ENCODE results near the gene CD160. TPM values are rescaled to one million over a fixed set of nuclear protein-coding genes. Genes with fewer than 3 reads are reported as not detected.

CD160 gene
- total and polyA plus RNA-seq, 2 of the 13 experiments (the other 11 are each of a cell fraction or from before 2014, with no cell fraction given) = 0.09 TPM; not detected in 1

- Histone ChIP-seq H3K27me3 (ENCODE audit: control insufficient read depth in 1 of 2, insufficient read depth in 2 of 2, low read length in 2 of 2) (no peaks in the 10 kb centered on the region), H3K4me2 (ENCODE audit: low read depth, low read length) (peak overlapping the region; percentile 69), H3K9me3 (ENCODE audit: low read length) (no peaks in the 10 kb centered on the region), H3K27ac (ENCODE audit: extremely low read length, insufficient read depth, low read length) (peak overlapping the region; percentile 75), H4K20me1 (ENCODE audit: insufficient read depth, low read length) (no peaks in the 10 kb centered on the region), H3K4me3 (replicated peaks in 1 of 3; ENCODE audit: insufficient read depth in 1 of 3, low read depth in 2 of 3, low read length in 3 of 3) (peak overlapping the region in 1 of 3 experiments; percentile 13; a peak in 1 of 6 replicates), H3K36me3 (replicated peaks in 1 of 2; ENCODE audit: control insufficient read depth in 1 of 2, insufficient read depth in 2 of 2, low read length in 2 of 2) (no peaks in the 10 kb centered on the region), H3K9ac (ENCODE audit: insufficient read depth, low read depth, low read length) (peak overlapping the region; percentile 11; the same call in 1 of the 2 replicates), H3K4me1 (ENCODE audit: insufficient read depth, low read length) (peaks cover 98% of the 10 kb centered on the region), H2AFZ (ENCODE audit: low read length) (no peak overlapping the region), H3K79me2 (ENCODE audit: insufficient read depth, low read length) (peaks cover 5% of the 10 kb centered on the region)
- 0% methylated on average over 3 of the region's 3 CpGs for WGBS (ENCODE audit: low lambda C conversion rate)
- in situ Hi-C loops (cut with HindIII; ENCODE audit: extremely low pct_ligation_motif_present, low pct_unique_long_range_greater_than_20kb) = no loop called here
- BruUV-seq (replicated peaks) = no TSS peak
- ChIA-PET POLR2A (interaction anchor here (0.7 to 2.0 kb wide), 6 partner anchors 8 to 332 kb away, joined by 3 to 23 read pairs (median 4); partner anchors contain the start of genes ANKRD34A, POLR3C, POLR3GL and RNF115), CTCF (ENCODE audit: low intra/inter-chr PET ratio, low total read pairs) (no interaction called here)
- DNase-seq (ENCODE audit: low spot score) = peak; percentile 95
- peak; percentile 85 for FAIRE-seq
- ATAC-seq = peak; percentile 76
- intact Hi-C loops (cut with micrococcal nuclease; ENCODE audit: unreplicated experiment) = no loop called here
- TF ChIP-seq ZNF780A (CRISPR knock-in tag; IDR thresholded peaks at IDR 0.05) (no peak), SALL1 (CRISPR knock-in tag; IDR thresholded peaks at IDR 0.05) (peak; percentile 92), KDM3A (CRISPR knock-in tag; IDR thresholded peaks at IDR 0.05; ENCODE audit: low read depth) (no peak), CHD2 (IDR thresholded peaks at IDR 0.05; ENCODE audit: low read depth, low read length) (no peak), ATF3 (CRISPR knock-in tag; IDR thresholded peaks at IDR 0.05) (no peak), DDIT3 (CRISPR knock-in tag; IDR thresholded peaks at IDR 0.05) (no peak), ZNF552 (CRISPR knock-in tag; IDR thresholded peaks at IDR 0.05; ENCODE audit: borderline replicate concordance) (no peak), ZNF33B (CRISPR knock-in tag; IDR thresholded peaks at IDR 0.05) (no peak; the same call in 1 of the 2 replicates), DPF2 (CRISPR knock-in tag; IDR thresholded peaks at IDR 0.05; ENCODE audit: borderline replicate concordance, low read depth) (peak; percentile 75; the same call in 1 of the 2 replicates), HDAC2 (CRISPR knock-in tag; IDR thresholded peaks at IDR 0.05) (peak; percentile 71; the same call in 1 of the 2 replicates), FOXO1 (CRISPR knock-in tag; IDR thresholded peaks at IDR 0.05) (peak; percentile 55), MED13 (CRISPR knock-in tag; IDR thresholded peaks at IDR 0.05) (no peak), ZNF609 (CRISPR knock-in tag; IDR thresholded peaks at IDR 0.05; ENCODE audit: borderline replicate concordance) (peak; percentile 40; the same call in 1 of the 2 replicates), SIX1 (CRISPR knock-in tag; IDR thresholded peaks at IDR 0.05; ENCODE audit: borderline replicate concordance) (0 out of 2 replicates have a peak, but pooled peaks have one; percentile 11), FOXA1 (IDR thresholded peaks at IDR 0.05) (no peak), FOXA1 (CRISPR knock-in tag; IDR thresholded peaks at IDR 0.05) (peak; percentile 73), HMG20A (CRISPR knock-in tag; IDR thresholded peaks at IDR 0.05; ENCODE audit: borderline replicate concordance) (peak; percentile 52), ATF2 (CRISPR knock-in tag; IDR thresholded peaks at IDR 0.05) (no peak), CHCHD3 (CRISPR knock-in tag; IDR thresholded peaks at IDR 0.05) (no peak), RXRB (CRISPR knock-in tag; IDR thresholded peaks at IDR 0.05; ENCODE audit: borderline replicate concordance) (peak; percentile 74)
These were observed 8.1 kb upstream of the CD160 start for GRCh38 chr1:145711213-145711651.
